AG09319 (cell line): ENCODE data around the gene TRAK1.

Experiments
- DNase-seq: peaks from one replicate; pipeline ENCODE4 v3.0.0-alpha.2; 2010; ENCODE audit warnings: low read depth; ENCODE audit errors: extremely low read depth
- TF ChIP-seq, protein P1 (sequence below): IDR thresholded peaks from 2 replicates; pipeline ENCODE4 v1.5.1; 2011; ENCODE audit warnings: low read depth, mild to moderate bottlenecking, inconsistent platforms, low read length, moderate library complexity

TRAK1 gene

DNA sequence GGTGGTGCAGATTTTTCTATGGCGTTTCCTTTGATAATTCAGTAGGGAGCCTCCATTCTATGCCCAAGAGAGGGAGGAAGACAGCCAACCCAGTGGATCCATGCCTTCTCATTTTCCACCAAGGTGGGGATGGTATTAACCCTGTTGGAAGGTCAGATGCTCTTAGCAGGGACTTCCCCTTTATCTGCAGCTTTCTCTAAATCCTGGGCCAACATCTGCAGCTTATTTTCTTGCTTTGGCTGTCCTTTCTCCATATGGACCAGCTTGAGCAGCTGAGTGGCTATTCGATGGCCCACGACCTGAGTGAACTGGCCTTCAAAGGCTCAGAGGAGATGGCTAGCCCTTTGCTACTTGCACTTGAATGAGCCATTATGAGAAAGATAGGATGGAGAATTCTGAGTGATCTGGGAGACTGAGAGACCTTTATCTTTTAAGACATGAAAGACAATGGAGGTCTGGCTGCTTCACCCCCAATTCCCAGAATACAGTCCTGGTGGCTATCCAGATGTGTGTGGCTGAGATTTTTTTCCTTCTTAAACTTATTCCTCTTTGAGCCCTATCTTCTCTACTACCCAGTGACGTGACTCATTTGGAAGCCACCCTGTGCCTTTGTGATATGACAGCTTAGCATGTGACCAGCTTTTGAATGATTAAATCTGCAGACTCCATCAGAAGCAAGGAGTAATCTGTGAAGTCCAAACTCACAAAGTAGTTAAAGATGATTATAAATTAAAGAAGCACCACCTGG lies 39.6 kb upstream of the TRAK1 start:
- no peak for DNase-seq
- TF ChIP-seq, protein P1, sequence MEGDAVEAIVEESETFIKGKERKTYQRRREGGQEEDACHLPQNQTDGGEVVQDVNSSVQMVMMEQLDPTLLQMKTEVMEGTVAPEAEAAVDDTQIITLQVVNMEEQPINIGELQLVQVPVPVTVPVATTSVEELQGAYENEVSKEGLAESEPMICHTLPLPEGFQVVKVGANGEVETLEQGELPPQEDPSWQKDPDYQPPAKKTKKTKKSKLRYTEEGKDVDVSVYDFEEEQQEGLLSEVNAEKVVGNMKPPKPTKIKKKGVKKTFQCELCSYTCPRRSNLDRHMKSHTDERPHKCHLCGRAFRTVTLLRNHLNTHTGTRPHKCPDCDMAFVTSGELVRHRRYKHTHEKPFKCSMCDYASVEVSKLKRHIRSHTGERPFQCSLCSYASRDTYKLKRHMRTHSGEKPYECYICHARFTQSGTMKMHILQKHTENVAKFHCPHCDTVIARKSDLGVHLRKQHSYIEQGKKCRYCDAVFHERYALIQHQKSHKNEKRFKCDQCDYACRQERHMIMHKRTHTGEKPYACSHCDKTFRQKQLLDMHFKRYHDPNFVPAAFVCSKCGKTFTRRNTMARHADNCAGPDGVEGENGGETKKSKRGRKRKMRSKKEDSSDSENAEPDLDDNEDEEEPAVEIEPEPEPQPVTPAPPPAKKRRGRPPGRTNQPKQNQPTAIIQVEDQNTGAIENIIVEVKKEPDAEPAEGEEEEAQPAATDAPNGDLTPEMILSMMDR = no peak

DNA sequence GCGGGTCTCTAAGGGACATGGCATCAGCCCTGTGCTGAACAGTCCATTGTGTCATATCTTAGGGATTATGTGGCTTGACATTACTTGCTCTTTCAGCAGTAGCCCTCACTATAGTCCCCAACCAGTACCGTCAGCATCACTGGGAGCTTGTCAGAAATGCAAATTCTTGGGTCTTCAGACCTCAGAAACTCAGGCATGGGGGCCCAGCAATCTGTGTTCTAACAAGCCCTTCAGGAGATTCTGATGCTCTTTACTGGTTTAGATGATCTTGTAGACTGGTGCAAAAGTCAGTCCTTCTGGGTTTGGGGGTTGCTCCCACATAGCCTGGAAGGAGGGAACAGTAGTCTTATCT lies 39.0 kb upstream of the TRAK1 start:
- TF ChIP-seq, protein P1 = no peak
- DNase-seq = no peak

DNA sequence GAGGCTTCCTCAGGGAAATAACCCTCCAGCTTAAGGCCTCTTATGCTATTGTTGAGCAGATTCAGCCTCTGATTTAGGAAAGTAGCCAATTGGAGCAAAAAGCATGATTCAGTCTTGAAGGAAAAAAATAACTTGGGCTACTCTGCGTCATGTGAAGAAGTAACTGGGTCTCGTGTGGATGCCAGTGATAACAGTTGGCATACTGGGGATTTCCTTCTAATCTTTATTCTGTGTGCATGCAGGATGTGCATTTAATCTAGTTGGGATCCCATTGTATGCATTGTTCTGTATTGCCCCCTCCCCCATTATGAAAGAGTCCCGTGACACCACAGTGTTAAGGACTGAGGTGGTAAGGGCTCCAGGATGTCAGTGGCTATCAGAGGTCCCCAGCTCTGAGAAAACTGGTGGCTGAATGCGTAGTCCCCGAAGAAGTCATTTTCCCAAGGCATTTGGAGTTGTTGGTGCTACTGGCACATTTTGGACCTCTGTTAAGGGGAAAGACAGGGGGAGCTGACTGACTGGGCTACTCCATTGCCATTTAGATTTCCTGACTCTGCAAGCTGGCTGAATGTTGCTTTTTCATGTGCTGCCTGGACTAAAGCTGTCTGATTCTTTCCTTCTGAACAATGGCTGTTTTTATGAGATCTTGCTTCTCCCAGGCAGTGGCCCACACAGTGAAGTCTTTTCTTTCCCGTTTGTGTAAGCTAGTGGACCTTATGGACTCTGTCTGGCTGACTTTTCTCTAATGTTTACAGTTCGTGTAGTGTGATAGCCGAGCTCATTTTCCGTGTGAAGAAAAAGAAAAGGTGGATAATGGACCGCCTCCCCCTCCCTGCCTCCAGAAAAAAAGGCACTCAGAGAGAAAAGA lies 38.4 kb upstream of the TRAK1 start:
- TF ChIP-seq, protein P1 = no peak
- DNase-seq = no peak

GRCh38 chr3:42053476-42053875 lies 37.7 kb upstream of the TRAK1 start:
- no peak for DNase-seq
- TF ChIP-seq, protein P1 = no peak

GRCh38 chr3:42055291-42055690 lies 35.9 kb upstream of the TRAK1 start:
- DNase-seq = no peak
- TF ChIP-seq, protein P1 = no peak

GRCh38 chr3:42056840-42057239 lies 34.3 kb upstream of the TRAK1 start:
- TF ChIP-seq, protein P1 = no peak
- no peak for DNase-seq

GRCh38 chr3:42057561-42058211 lies 33.5 kb upstream of the TRAK1 start:
- DNase-seq = no peak

More at GRCh38 chr3:42057561-42058211, 33.5 kb upstream of the TRAK1 start:
- TF ChIP-seq, protein P1 = no peak
